GM12873 (cell line): ENCODE results near the gene ANKRD13D.

Experiments
- TF ChIP-seq, protein P1 (sequence below): IDR thresholded peaks from 2 replicates; pipeline ENCODE4 v1.5.1; 2012; ENCODE audit warnings: low read depth, mild to moderate bottlenecking, moderate library complexity, low read length, control low read depth; ENCODE audit not compliant: insufficient read depth; ENCODE audit errors: missing control alignments

The ANKRD13D gene

DNA sequence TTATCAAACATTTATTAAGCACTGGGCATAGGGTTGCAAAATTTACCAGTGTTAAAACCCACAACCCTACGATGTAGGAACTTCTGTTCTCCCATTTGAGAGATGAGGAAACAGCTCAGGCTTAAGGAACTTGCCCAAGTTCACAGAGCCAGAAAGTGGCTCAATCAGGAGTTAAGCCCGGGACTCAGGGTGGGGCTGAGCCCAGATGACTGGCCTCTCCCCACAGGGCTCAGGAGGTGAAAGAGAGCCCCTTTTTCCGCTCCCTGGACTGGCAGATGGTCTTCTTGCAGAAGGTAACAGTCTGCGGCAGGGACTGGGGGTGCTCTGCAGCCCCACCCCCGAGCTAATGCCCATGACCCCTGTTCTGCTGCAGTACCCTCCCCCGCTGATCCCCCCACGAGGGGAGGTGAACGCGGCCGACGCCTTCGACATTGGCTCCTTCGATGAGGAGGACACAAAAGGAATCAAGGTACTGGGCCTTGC, 5.6 kb upstream of the ANKRD13D start:
- TF ChIP-seq, protein P1, sequence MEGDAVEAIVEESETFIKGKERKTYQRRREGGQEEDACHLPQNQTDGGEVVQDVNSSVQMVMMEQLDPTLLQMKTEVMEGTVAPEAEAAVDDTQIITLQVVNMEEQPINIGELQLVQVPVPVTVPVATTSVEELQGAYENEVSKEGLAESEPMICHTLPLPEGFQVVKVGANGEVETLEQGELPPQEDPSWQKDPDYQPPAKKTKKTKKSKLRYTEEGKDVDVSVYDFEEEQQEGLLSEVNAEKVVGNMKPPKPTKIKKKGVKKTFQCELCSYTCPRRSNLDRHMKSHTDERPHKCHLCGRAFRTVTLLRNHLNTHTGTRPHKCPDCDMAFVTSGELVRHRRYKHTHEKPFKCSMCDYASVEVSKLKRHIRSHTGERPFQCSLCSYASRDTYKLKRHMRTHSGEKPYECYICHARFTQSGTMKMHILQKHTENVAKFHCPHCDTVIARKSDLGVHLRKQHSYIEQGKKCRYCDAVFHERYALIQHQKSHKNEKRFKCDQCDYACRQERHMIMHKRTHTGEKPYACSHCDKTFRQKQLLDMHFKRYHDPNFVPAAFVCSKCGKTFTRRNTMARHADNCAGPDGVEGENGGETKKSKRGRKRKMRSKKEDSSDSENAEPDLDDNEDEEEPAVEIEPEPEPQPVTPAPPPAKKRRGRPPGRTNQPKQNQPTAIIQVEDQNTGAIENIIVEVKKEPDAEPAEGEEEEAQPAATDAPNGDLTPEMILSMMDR = no peak

DNA sequence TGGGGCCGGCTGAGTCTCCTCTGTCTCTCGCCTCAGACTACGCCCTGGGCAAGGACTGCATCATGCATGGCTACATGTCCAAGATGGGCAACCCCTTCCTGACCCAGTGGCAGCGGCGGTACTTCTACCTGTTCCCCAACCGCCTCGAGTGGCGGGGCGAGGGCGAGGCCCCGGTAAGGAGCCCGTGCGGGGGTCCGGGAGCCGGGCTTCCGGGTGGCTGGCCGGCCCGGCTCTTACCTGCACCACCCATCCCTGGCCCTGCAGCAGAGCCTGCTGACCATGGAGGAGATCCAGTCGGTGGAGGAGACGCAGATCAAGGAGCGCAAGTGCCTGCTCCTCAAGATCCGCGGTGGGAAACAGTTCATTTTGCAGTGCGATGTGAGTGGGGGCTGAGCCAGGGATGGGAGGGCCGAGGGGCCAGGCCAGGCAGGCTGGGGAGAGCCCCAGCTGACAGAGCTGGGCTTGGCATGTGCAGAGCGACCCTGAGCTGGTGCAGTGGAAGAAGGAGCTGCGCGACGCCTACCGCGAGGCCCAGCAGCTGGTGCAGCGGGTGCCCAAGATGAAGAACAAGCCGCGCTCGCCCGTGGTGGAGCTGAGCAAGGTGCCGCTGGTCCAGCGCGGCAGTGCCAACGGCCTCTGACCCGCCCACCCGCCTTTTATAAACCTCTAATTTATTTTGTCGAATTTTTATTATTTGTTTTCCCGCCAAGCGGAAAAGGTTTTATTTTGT, 4.1 kb upstream of the ANKRD13D start:
- TF ChIP-seq, protein P1 = no peak

DNA sequence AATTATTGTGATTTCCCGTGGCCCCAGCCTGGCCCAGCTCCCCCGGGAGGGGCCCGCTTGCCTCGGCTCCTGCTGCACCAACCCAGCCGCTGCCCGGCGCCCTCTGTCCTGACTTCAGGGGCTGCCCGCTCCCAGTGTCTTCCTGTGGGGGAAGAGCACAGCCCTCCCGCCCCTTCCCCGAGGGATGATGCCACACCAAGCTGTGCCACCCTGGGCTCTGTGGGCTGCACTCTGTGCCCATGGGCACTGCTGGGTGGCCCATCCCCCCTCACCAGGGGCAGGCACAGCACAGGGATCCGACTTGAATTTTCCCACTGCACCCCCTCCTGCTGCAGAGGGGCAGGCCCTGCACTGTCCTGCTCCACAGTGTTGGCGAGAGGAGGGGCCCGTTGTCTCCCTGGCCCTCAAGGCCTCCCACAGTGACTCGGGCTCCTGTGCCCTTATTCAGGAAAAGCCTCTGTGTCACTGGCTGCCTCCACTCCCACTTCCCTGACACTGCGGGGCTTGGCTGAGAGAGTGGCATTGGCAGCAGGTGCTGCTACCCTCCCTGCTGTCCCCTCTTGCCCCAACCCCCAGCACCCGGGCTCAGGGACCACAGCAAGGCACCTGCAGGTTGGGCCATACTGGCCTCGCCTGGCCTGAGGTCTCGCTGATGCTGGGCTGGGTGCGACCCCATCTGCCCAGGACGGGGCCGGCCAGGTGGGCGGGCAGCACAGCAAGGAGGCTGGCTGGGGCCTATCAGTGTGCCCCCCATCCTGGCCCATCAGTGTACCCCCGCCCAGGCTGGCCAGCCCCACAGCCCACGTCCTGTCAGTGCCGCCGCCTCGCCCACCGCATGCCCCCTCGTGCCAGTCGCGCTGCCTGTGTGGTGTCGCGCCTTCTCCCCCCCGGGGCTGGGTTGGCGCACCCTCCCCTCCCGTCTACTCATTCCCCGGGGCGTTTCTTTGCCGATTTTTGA, 3.3 kb upstream of the ANKRD13D start:
- TF ChIP-seq, protein P1 = no peak

DNA sequence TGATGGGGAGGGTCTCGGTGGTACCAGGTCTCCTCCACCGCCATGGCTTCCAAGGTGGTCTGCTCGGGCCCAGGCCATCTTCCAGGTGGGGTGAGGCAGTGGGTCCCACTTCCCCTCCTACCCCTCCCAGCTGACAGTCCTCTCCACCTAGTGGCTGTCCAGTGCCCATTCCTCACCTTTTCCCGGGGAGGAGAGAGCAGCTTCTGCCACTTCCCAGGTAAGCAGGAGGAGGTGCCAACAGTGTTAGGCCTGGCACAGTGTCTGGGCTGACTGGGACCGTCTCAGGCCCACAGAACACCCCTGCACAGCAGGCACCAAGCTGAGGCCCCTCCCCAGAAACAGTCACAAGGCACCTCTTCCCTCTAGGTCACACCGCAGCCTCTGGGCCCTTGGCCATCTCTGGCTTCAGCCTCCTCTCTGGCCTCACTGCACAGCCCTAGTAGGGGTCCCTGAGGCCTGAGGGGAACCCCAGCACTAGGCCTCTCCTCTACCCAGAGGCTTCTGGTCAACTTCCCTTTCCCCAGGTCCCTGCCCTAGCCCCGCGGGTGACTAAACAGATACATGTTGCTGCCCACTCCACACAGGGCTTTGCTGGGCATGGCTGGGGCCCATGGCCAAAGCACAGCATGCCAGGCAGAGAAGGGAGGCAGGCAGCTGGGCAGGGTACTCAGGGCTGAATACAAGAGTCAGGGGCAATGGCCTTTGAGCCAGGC, 2.3 kb upstream of the ANKRD13D start:
- TF ChIP-seq, protein P1 = peak; percentile 11

DNA sequence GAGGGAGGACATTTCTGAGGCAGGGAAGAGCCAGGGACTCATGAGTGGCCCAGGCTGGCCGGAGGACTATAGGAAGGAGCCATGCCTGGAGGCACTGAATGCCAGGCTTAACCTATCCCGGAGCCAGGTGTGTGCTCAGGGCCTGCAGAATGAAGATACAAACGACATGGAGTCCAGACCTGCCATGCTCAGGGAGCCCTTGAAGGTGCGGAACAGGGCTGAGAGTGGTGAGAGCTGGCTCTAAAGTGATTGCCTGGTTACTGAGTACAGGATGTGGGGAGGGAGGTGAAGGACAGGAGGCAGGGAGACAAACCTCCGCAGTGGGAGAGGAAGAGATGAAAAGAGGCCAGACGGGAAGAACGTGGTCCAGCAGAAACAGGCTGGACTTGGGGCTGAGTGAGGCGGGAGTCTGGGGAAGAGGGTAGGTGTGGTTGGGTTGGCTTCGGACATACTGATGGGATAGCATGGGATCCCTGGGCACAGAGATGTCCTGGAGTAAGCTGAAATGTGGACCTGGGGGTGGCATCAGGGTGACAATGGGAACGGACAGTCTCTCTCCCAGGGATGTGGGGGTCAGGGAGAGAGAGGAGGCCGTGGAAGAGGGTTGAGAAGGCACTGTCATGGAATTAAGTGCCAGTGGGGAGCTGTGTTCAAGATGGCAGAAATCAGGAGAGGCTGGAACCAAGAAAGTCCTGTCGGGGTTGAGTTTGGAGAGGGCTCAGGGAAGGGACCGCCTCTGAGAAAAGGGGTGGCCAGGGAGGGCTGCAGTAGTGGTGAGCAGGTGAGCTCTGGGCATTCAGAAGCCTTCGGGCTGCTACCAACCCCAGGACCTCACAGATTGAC, 1.5 kb upstream of the ANKRD13D start:
- TF ChIP-seq, protein P1 = no peak

DNA sequence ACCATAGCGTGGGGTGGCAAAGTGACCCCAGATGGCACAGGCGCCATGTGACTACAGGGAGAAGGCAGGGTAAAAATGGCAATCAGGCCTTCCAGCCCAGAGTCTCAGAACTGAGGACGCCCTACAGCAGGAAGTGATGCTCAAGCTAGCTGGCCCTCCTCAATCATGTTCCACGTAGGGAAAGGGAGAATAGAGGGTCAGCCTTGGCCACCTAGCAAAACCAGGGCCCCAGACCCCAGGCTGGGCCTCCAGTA, 978 bp upstream of the ANKRD13D start:
- TF ChIP-seq, protein P1 = no peak
